ENCODE measurements around the gene MYOM1.

The MYOM1 gene

GRCh38 chr18:3250237-3251107 is 30.7 kb upstream of the MYOM1 start:
- DNase-seq (ENCODE audit: insufficient read length, low spot score) (no peak), FAIRE-seq (peak; percentile 66)

- FAIRE-seq (peak; percentile 80), DNase-seq (ENCODE audit: insufficient read length, low spot score) (no peak)
These were observed 29.0 kb upstream of the MYOM1 start for GRCh38 chr18:3248658-3249359.

GRCh38 chr18:3248062-3248657 is 28.4 kb upstream of the MYOM1 start:
- no peak for FAIRE-seq
- DNase-seq (ENCODE audit: insufficient read length, low spot score) = no peak

GRCh38 chr18:3247240-3248061 is 27.7 kb upstream of the MYOM1 start, which contains the start of gene MYL12A:
MYL12A (plus strand) TSS chr18:3247801; CDS start chr18:3253248, 5,447 bp downstream.
- DNase-seq (ENCODE audit: insufficient read length, low spot score) (peak; percentile 69), FAIRE-seq (peak; percentile 91)

- DNase-seq (ENCODE audit: insufficient read length, low spot score) = no peak
These were observed 27.0 kb upstream of the MYOM1 start for GRCh38 chr18:3246635-3247239.

GRCh38 chr18:3245853-3246634 is 26.3 kb upstream of the MYOM1 start:
- DNase-seq (ENCODE audit: insufficient read length, low spot score) (peak; percentile 45), FAIRE-seq (peak; percentile 68)

More at GRCh38 chr18:3246635-3247239, 27.0 kb upstream of the MYOM1 start:
- FAIRE-seq = peak; percentile 66

- DNase-seq (ENCODE audit: insufficient read length, low spot score) (no peak), FAIRE-seq (no peak)
These were observed 25.4 kb upstream of the MYOM1 start for GRCh38 chr18:3245185-3245564.

- DNase-seq (ENCODE audit: insufficient read length, low spot score) (no peak), FAIRE-seq (no peak)
These were observed 19.0 kb upstream of the MYOM1 start for GRCh38 chr18:3238742-3239141.

GRCh38 chr18:3236470-3236869 is 16.7 kb upstream of the MYOM1 start:
- FAIRE-seq (no peak), DNase-seq (ENCODE audit: insufficient read length, low spot score) (no peak)

- DNase-seq (ENCODE audit: insufficient read length, low spot score) (no peak), FAIRE-seq (no peak)
These were observed 16.1 kb upstream of the MYOM1 start for GRCh38 chr18:3235846-3236245.

- no peak for DNase-seq (ENCODE audit: insufficient read length, low spot score)
- FAIRE-seq = no peak
These were observed 14.7 kb upstream of the MYOM1 start for GRCh38 chr18:3234457-3234856.

GRCh38 chr18:3233433-3234168 is 13.8 kb upstream of the MYOM1 start:
- DNase-seq (ENCODE audit: insufficient read length, low spot score) (no peak), FAIRE-seq (no peak)

- DNase-seq (ENCODE audit: insufficient read length, low spot score) (no peak), FAIRE-seq (no peak)
These were observed 13.2 kb upstream of the MYOM1 start for GRCh38 chr18:3233004-3233403.

- DNase-seq (ENCODE audit: insufficient read length, low spot score) (no peak), FAIRE-seq (no peak)
These were observed 10.9 kb upstream of the MYOM1 start for GRCh38 chr18:3230401-3231334.

GRCh38 chr18:3226048-3226447 is 6.3 kb upstream of the MYOM1 start:
- FAIRE-seq (no peak), DNase-seq (ENCODE audit: insufficient read length, low spot score) (no peak)

- DNase-seq (ENCODE audit: insufficient read length, low spot score) (no peak), FAIRE-seq (no peak)
These were observed 5.8 kb upstream of the MYOM1 start for GRCh38 chr18:3225588-3225987.

GRCh38 chr18:3224223-3224622 is 4.5 kb upstream of the MYOM1 start:
- no peak for FAIRE-seq
- no peak for DNase-seq (ENCODE audit: insufficient read length, low spot score)

GRCh38 chr18:3223356-3223755 is 3.6 kb upstream of the MYOM1 start:
- DNase-seq (ENCODE audit: insufficient read length, low spot score) (no peak), FAIRE-seq (no peak)
